HG02970 (cell line): ENCODE results near the gene ELF1.
"Not testable (repeated sequence)": the region's sequence is repeated elsewhere in the genome, so short reads cannot be mapped to it uniquely, and the experiment has no call there.

Experiments used
- ATAC-seq: cut with Tn5 transposase; IDR thresholded peaks from one replicate; pipeline ENCODE4 v1.9.1; 2021; ENCODE audit warnings: mild to moderate bottlenecking, moderate library complexity, moderate number of reproducible peaks; ENCODE audit not compliant: unreplicated experiment, low FRiP score

The ELF1 gene

DNA sequence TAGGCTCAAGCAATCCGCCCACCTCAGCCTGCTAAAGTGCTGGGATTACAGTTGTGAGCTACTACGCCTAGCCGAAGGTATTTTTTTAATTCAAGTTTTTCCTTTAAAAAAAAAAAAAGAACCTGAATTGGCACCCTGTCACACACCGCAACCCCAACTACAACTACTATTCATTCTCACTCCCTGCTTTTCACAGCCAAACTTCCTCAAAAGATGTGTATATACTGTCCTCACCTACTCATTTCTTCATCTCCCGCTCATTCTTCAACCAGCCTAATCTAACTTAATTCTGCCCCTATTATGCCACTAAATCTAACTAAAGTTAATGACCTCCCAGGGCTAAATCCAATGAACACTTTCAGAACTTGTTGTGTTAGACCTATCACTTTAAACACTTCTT lies 29.5 kb upstream of the ELF1 start:
- no peak for ATAC-seq

DNA sequence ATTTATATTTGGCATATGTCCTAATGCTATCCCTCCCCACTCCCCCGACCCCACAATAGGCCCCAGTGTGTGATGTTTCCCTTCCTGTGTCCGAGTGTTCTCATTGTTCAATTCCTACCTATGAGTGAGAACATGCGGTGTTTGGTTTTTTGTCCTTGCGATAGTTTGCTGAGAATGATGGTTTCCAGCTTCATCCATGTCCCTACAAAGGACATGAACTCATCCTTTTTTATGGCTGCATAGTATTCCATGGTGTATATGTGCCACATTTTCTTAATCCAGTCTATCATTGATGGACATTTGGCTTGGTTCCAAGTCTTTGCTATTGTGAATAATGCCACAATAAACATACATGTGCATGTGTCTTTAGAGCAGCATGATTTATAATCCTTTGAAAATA lies 23.3 kb upstream of the ELF1 start:
- ATAC-seq = not testable (repeated sequence)

DNA sequence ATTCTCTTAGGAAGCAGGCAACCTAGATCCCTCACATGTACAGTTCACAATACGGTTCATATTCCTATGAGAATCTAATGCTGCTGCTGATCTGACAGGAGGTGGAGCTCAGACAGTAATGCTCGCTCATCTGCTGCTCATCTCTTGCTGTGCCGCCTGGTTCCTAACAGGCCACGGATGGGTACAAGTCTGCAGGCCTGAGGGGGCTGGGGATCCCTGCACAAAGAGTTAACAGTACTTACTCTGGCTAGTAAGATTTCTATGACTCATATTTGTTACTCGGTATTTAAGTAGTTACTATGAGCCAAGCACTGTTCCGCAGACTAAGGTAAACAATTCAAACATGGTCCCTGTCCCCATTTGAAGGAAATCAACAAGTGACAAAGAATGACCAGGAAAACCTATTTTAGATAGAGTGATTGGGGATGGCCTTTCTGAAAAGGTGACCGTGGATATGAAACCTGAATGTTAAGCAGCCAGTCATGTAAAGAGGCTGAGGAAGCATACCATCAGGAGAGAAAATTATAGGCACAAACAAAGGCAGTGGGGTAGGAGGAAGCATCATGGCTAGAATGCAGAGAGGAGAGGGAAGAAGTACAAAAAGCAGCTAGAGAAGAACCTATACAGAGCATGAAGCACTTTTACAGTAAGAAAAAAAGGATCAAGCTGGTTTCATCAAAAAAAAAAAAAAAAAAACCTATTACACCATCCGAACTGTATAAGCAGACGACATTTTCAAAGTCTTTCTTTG lies 21.6 kb upstream of the ELF1 start:
- ATAC-seq = no peak

DNA sequence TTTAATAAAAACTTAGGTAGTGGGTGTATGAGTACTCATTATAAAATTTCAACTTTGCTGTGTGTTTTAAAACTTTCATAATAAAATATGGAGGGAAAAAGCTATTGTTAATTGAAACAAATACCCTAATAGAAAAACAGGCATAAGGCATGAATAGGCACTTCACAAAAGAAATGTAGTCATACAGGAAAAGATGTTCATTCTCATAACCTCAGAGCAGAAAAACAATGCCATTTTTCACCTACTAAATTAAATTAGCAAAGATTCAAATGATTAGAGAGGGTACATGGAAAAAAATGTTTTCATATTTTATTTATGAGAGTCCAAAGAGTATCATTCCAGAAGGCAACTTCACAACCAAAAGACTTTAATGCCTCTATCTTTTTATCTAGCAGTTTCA lies 20.6 kb upstream of the ELF1 start:
- ATAC-seq = no peak

DNA sequence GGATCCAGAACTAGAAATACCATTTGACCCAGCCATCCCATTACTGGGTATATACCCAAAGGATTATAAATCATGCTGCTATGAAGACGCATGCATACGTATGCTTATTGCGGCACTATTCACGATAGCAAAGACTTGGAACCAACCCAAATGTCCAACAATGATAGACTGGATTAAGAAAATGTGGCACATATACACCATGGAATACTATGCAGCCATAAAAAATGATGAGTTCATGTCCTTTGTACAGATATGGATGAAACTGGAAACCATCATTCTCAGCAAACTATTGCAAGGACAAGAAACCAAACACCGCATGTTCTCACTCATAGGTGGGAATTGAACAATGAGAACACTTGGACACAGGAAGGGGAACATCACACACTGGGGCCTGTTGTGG lies 17.4 kb upstream of the ELF1 start:
- not testable (repeated sequence) for ATAC-seq

DNA sequence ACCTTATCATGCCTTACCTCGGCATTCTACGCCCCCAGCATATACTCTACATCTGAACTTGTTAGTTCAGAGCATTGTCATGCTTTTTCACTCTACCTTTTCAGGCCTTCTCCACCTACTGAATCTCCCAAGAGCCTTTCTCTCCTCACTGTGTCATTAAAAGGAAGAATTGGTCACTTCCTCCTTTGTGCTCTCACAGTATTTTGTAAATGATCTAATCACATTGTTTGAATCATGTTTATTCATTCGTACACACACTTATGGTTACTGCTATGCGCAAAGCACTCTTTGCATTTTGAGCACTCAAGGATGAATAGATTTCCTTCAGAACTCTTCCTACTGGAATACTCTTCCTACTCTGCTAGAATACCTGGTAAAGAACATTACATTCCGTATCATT lies 15.8 kb upstream of the ELF1 start:
- ATAC-seq = no peak

DNA sequence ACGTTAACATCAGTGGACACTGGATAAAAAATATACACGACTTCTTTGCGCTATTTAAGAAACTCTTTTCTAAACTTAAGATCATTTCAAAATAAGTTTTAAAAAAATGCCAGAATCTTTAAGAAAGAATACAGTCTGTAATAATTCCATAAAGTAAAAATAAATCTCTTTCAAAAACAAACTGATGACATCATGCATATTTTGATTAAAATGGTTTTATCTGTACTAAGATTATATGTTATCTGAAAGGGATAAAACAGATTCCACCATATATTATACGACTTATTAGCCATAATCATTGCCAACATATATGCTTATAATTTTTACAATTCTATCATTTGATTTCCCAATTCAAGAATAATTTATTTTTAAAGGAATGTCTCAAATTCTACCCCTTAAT lies 15.3 kb upstream of the ELF1 start:
- ATAC-seq = no peak

DNA sequence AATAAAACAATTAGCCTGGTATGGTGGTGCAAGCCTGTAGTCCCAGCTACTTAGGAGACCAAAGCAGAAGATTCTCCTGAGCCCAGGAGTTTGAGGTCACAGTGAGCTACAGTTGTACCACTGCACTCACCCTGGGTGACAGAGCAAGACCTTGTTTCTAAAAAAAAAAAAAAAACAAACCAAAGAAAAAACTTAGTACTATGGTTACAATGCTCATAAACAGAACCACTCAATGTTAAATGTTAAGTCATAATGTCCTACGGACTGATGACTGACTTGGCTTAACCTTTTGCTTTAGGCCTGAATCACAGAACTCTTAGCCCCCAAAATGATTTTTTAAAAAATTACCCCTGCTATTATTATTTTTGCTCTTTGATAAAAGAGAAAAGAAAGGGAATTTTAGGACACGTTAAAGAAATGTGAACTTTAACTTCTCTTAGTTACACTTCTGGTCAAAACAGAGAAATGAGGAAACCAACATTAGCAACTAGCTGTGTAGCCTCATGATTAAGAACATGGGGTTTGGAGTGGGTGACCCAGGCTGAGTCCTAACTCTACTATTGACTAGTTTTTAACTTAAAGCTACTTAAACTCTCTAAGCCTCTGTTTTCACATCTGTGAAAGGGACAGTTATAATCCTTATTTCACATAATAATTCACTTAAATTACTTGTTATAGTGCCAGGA lies 13.7 kb upstream of the ELF1 start:
- ATAC-seq = no peak

DNA sequence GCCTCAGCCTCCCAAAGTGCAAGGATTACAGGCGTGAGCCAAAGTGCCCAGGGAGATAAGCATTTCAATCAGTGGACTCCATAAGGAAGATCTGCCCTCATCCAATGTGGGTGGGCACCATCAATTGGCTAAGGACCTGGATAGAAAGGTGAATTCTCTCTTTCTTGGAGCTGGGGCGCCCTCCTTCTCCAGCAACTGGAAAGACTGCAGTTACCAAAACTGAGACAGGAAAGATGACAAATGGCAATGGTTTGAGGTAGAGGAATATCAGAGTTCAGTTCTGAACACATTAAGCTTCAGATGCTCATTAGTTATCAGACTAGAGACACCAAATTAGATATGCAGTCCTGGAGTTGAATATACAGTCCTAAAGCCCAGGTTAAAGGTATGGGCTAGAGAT lies 10.5 kb upstream of the ELF1 start:
- no peak for ATAC-seq

DNA sequence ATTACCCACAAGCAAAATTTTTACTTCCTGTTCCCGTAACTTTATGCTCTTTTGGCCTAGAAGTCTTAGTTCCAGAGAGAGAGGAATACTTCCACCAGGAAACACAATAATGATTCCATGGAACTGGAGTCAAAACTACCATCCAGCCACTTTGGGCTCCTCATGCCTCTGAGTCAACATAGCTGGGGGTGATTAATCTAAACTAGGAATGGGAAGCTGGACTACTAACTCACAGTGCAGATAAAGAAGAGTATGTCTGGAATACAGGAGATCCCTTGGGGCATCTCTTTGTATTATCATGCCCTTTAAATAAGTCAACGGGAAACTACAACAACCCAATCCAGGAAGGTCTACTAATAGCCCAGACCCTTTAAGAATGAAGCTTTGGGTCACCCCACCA lies 8.9 kb upstream of the ELF1 start:
- ATAC-seq = no peak

DNA sequence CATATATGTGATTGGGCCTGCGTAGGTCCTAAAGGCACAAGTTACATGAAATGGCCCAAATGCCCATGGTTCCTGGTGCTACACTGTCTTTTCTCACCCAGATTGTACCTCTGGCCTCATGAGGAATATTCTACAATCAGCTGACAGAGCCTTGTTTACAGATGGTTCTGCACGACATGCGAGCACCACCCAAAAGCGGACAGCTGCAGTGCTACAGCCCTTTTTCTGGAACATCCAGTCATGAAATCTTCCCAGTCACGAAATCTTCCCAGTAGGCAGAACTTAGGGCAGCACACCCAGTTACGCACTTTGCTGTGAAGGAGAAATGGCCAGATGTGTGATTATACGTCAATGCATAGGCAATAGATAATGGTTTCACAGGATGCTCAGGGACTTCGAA lies 7.7 kb upstream of the ELF1 start:
- no peak for ATAC-seq

DNA sequence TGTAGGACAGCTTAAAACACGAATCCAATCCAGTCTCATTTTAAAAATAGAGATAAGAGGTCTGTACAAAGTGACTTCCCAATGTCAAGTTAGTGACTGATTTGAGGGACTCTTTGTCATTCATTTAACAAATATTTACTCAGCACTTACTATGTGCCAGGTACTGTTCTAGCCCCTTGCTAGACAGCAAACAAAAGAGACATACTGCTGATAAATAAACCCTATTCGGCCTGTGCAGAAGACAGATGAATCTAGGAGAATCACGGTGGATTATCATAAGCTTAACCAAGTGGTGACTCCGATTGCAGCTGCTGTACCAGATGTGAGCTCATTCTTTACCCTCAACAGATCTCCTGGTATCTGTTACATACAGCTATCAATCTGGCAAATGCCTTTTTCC lies 6.4 kb upstream of the ELF1 start:
- no peak for ATAC-seq

DNA sequence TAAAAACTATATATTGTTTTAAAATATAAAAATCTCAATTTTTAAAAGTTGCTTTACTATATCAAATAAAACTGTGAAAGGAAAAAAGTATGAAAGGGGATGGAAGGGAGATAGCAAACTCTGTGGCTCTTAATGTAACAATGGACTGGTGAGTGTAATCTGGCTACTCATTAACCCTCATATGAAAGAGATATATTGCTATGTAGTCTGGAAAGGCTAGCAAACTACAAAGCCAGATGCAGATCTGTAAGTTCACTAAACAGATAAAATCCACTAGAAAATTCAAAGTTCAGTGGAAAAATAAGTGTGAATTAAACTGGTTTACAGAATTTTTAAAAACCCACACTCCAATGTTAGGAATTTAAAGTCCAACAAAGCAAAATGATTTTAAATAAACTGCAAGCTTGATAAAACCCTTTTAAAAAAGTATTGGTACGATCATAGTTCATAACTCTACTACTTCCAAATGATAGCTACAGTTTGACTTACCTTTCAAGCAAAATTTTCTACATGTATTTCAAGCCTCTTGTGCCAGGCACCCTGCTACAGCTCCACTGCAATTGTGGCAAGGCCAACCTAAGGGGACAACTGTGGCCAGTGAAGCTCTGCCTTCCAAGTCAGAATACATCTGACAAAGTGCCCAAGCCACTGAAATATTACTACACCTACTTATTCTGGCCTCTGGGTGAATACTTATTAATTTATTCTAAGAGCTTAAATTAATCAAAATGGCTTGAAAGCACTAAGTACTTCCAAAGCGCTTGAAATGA lies 647 bp upstream of the ELF1 start:
- ATAC-seq = no peak

DNA sequence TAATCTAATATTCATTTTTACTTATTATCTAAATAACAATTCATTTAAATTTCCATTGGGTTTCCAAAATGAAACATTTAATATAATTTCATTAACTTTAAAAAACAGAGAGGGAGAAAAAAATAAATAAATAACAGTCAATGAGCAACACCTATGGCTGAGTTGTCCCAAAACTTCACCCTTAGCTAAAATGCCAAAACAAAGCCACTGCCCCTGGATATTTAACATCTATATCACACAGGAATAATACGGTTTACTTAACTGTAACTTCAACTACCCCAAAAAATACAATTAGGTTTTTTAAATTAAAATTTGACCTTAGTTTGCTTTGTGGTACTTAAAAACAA lies 541 bp downstream of the ELF1 start:
- no peak for ATAC-seq

DNA sequence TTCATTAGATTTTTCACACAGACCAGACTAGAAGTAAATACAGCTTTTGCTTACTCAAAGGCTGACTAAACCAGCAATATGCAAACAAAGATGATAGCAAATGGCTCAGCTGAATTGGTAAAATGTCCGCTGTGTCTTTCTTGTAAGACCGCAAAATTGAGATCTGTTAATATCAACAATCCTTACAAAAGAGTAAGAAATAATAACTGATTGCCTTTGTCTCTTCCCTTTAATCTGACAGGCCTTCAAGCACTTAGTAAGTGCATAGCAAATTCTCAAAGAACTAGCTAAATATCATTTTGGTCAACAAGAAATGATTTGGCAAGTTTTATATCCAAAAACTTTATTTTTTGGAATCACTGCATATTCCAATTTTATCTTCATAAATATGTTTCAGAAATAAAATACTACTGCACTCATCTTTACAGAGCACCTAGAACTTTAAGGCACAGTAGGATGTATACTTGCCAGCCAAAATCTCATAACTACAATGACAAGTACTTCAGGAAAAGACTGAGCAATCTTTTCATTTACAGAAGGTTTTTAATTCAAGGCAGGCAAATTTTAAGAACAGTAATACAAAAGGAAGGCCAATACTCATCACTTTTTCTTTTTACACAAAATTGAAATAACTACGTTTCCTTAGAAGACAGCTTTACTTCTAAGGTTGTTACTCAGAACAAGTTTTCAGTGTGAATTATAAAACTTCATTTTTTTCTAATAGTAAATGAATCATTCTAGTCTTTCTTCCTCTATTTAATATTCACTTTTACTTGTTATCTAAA lies 1.1 kb downstream of the ELF1 start:
- ATAC-seq = no peak

DNA sequence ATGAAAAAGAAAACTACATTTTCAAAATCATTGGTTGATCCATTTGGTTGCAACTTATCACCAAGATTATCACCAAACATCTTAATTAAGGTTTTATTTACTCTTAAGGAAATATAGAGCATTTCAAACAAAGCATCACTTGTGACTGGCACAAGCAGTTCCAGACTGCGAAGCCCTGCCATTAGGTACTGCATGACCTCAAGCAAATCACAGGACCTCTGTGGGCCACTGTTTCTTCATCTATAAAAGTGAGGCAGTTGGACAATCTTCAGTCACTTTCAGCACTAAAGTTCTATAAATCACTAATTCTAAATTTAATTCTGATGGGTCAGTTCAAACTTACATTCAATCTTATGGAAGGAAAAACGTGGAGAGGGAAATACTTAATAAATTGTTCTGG lies 2.0 kb downstream of the ELF1 start:
- no peak for ATAC-seq

DNA sequence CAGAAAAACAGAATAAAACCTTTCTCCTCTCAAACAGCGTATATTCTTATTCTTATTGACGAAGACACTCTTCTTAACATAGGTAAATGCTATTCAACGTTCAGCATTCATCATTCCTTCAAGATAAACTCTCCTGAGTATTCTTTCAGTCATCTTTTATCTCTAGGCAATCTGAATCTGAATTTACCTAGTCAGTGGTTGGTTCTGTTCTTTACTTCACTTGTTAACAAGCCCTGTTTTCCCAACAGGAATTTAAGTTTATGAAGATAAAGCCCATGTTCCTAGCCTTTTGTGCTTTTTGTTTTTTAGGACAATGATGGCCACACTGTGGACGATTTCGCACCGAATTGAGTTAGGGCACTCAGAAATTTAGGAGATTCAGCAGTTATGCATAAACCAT lies 3.2 kb downstream of the ELF1 start:
- no peak for ATAC-seq

DNA sequence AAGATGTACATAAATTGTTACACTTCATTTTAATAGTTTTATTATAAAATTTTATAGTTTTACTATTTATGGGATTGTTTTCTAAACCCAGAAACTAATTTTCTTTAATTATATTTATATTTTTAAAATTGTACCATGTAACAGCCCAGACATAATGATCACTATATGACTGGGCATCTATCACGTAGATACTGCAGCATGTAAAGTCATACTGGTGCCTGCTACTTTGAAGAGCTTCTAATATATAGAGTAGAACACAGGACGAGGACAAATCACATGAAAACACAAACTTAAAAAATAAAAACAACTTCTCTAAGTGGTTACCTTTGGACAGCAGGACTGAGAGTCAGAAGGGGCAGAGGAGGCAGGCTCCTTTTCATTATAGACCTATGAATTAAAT lies 5.3 kb downstream of the ELF1 start:
- no peak for ATAC-seq

DNA sequence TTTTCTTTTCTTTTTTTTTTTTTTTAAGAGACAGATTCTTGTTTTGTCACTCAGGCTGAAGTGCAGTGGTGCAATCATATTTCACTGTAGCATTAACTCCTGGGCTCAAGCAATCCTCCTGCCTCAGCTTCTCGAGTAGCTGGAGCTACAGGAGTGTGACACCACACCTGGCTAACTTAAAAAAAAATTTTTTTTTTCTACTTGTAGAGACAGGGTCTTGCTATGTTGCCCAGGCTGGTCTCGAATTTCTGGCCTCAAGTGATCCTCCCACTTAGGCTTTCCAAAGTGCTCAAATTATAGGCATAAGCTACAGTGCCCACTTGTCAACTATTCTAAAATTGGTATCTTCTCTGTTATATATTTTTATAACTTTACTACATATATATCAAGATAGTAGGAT lies 6.6 kb downstream of the ELF1 start:
- no peak for ATAC-seq

DNA sequence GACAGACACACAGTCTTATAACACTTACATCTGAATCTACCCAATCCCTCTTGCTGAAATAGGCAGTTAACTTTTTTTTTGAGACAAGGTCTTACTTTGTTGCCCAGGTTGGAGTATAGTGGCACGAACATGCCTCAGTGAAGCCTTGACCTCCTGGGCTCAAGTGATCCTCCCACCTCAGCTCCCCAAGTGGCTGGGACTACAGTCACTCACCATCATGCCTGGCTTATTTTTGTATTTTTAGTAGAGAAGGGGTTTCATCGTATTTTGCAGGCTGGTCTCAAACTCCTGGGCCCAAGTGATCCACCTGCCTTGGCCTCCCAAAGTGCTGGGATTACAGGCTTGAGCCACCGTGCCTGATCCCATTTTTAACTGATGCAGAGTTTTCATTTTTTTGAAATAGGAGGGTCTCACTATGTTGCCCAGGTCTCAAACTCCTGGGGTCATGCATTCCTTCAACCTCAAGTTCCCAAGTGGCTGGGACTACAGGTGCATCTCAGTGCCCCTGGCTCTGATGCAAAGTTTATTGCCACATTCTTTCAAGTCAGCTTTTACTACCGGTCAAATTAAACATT lies 7.6 kb downstream of the ELF1 start:
- ATAC-seq = no peak
